GM12878 (cell line): ENCODE measurements around the gene CBLB. TPM values are rescaled to one million over a fixed set of nuclear protein-coding genes. Genes with fewer than 3 reads are reported as not detected.

Experiments
- ATAC-seq: fragments of 200-7000 bp; cut with Tn5 transposase; 3 replicates; pipeline ENCODE4 v1.9.1; 2020; ENCODE audit warnings: mild to moderate bottlenecking, moderate library complexity
- BruUV-seq: library from RNA; stranded (reverse); fragments of 400-500 nt; replicated peaks from 2 replicates; lab custom pipeline; 2021; lab: Mats Ljungman, UMichigan
- CTCF ChIA-PET: fragments of 300-600 bp; sonication (Branson Sonifier 250); formaldehyde crosslinking; extraction: SDS; loops from one replicate; lab custom pipeline; 2021; ENCODE audit warnings: inconsistent platforms; lab: Yijun Ruan, JAX
- POLR2A ChIA-PET: fragments of 350-600 bp; formaldehyde crosslinking; extraction: SDS; loops from one replicate; lab custom pipeline; 2021; ENCODE audit warnings: inconsistent platforms; lab: Charles Lee
- RAD21 ChIA-PET: fragments of 300-600 bp; sonication (Branson Sonifier 250); formaldehyde crosslinking; loops from one replicate; lab custom pipeline; 2023; ENCODE audit warnings: antibody characterized with exemption; ENCODE audit not compliant: unreplicated experiment; lab: Charles Lee
- SMC1A ChIA-PET: fragments of 300-600 bp; sonication (Branson Sonifier 250); formaldehyde crosslinking; loops from one replicate; lab custom pipeline; 2023; ENCODE audit not compliant: unreplicated experiment, uncharacterized antibody; lab: Charles Lee
- DNase-seq: peaks from one replicate; pipeline ENCODE4 v3.0.0-alpha.2; 2011; ENCODE audit warnings: low read depth, low spot score
- FAIRE-seq: peaks from 3 replicates; lab custom pipeline; 2011; peaks lifted over from hg19 to GRCh38; lab: Jason Lieb, UNC
- H2AFZ ChIP-seq: 2 replicates; pipeline ENCODE4 v1.6.0; 2011; ENCODE audit warnings: low read depth, low read length, control low read depth; ENCODE audit not compliant: control insufficient read depth
- H3K27ac ChIP-seq: 2 replicates; pipeline ENCODE4 v1.5.1; 2011; ENCODE audit warnings: control low read depth; ENCODE audit not compliant: control insufficient read depth, insufficient read depth
- H3K27me3 ChIP-seq, 2 experiments: replicated peaks in 1 of 2; 2 replicates each; pipeline versions ENCODE4 v1.6.0 to v1.6.1; 2011; ENCODE audit warnings: low read length in 1 of 2; ENCODE audit not compliant: control insufficient read depth in 2 of 2, insufficient read depth in 2 of 2
- H3K36me3 ChIP-seq, 2 experiments: 2 replicates each; pipeline ENCODE4 v1.5.1; 2011; ENCODE audit warnings: low read length in 1 of 2; ENCODE audit not compliant: control insufficient read depth in 2 of 2, insufficient read depth in 2 of 2
- H3K4me1 ChIP-seq: 2 replicates; pipeline ENCODE4 v1.6.1; 2011; ENCODE audit warnings: mild to moderate bottlenecking, low read length, moderate library complexity, mixed read lengths; ENCODE audit not compliant: control insufficient read depth, insufficient read depth
- H3K4me2 ChIP-seq: 2 replicates; pipeline ENCODE4 v1.6.0; 2011; ENCODE audit warnings: control low read depth; ENCODE audit not compliant: control insufficient read depth, insufficient read depth
- H3K4me3 ChIP-seq: fragments of 200-600 bp; sonication (generic); 2 replicates; pipeline ENCODE4 v1.5.1; 2016
- H3K79me2 ChIP-seq: 2 replicates; pipeline ENCODE4 v1.6.0; 2011; ENCODE audit warnings: low read length; ENCODE audit not compliant: control insufficient read depth, insufficient read depth
- H3K9ac ChIP-seq: 2 replicates; pipeline ENCODE4 v1.8.0; 2011; ENCODE audit warnings: low read length, control low read depth, mixed read lengths; ENCODE audit not compliant: control insufficient read depth, insufficient read depth
- H3K9me3 ChIP-seq: replicated peaks from 3 replicates; pipeline ENCODE4 v1.5.1; 2011; ENCODE audit warnings: mild to moderate bottlenecking, low read length; ENCODE audit not compliant: control insufficient read depth, insufficient read depth
- H4K20me1 ChIP-seq: 2 replicates; pipeline ENCODE4 v1.6.0; 2011; ENCODE audit not compliant: control insufficient read depth, insufficient read depth
- FOXM1 ChIP-seq: IDR thresholded peaks from 2 replicates; pipeline ENCODE4 v1.6.1; 2012; ENCODE audit warnings: low read depth, mild to moderate bottlenecking, inconsistent platforms, low read length, moderate library complexity
- GATAD2B ChIP-seq: fragments of 450-650 bp; conservative IDR thresholded peaks from 2 replicates; pipeline ENCODE4 v1.6.1; 2017; ENCODE audit warnings: low read depth, mild to moderate bottlenecking, moderate library complexity
- HCFC1 ChIP-seq: fragments of 150-350 bp; IDR thresholded peaks from 2 replicates; pipeline ENCODE4 v1.6.1; 2014; ENCODE audit warnings: low read length
- MEF2A ChIP-seq: IDR thresholded peaks from 2 replicates; pipeline ENCODE4 v1.6.1; 2011; ENCODE audit warnings: low read depth, mild to moderate bottlenecking, low read length, moderate library complexity; ENCODE audit not compliant: insufficient read depth
- MXI1 ChIP-seq: fragments of 150-350 bp; IDR thresholded peaks from 2 replicates; pipeline ENCODE4 v1.6.1; 2011; ENCODE audit warnings: low read depth, mild to moderate bottlenecking, inconsistent platforms, low read length, improper control_type of control experiment
- MYC ChIP-seq: IDR thresholded peaks from 2 replicates; pipeline ENCODE4 v1.6.1; 2011; ENCODE audit warnings: mild to moderate bottlenecking, low read length, moderate library complexity, inconsistent platforms; ENCODE audit not compliant: insufficient read depth, insufficient replicate concordance, insufficient read length, severe bottlenecking
- NR2C1 ChIP-seq: fragments of 450-650 bp; IDR thresholded peaks from 2 replicates; pipeline ENCODE4 v1.6.1; 2017; ENCODE audit warnings: antibody characterized with exemption, mild to moderate bottlenecking, moderate library complexity
- PAX8 ChIP-seq: fragments of 450-650 bp; IDR thresholded peaks from 2 replicates; pipeline ENCODE4 v1.6.1; 2017; ENCODE audit warnings: mild to moderate bottlenecking, moderate library complexity
- PML ChIP-seq: IDR thresholded peaks from 2 replicates; pipeline ENCODE4 v1.6.1; 2012; ENCODE audit warnings: low read length, inconsistent platforms
- POLR2AphosphoS2 ChIP-seq: IDR thresholded peaks from 2 replicates; pipeline ENCODE4 v1.6.1; 2011; ENCODE audit warnings: low read depth, mild to moderate bottlenecking, low read length, improper control_type of control experiment, moderate library complexity
- RAD21 ChIP-seq: IDR thresholded peaks from 2 replicates; pipeline ENCODE4 v1.6.1; 2011; ENCODE audit warnings: mild to moderate bottlenecking, low read depth, low read length, moderate library complexity; ENCODE audit not compliant: insufficient read depth
- RFX5 ChIP-seq: IDR thresholded peaks from 2 replicates; pipeline ENCODE4 v1.6.1; 2011; ENCODE audit warnings: low read depth, low read length, improper control_type of control experiment
- RUNX3 ChIP-seq: IDR thresholded peaks from 2 replicates; pipeline ENCODE4 v1.6.1; 2012; ENCODE audit warnings: low read length, inconsistent platforms
- SMC3 ChIP-seq: IDR thresholded peaks from 2 replicates; pipeline ENCODE4 v1.6.1; 2011; ENCODE audit warnings: low read length, improper control_type of control experiment, borderline replicate concordance
- SUPT20H ChIP-seq: IDR thresholded peaks from 2 replicates; pipeline ENCODE4 v1.6.1; 2011; ENCODE audit warnings: low read depth, mild to moderate bottlenecking, low read length, moderate library complexity, borderline replicate concordance; ENCODE audit not compliant: control insufficient read depth
- ZSCAN29 ChIP-seq: fragments of 450-650 bp; IDR thresholded peaks from 2 replicates; pipeline ENCODE4 v1.6.1; 2017; ENCODE audit warnings: mild to moderate bottlenecking, moderate library complexity
- WGBS: methylation state at CpG from one replicate; pipeline ENCODE4 v1.1.6; 2016; ENCODE audit warnings: low lambda C conversion rate; ENCODE audit not compliant: insufficient replicate concordance, insufficient coverage; ENCODE audit errors: missing lambda C conversion rate; 5-methylcytosine and 5-hydroxymethylcytosine counted together
- in situ Hi-C: fragments of 300-500 bp; cut with MboI; formaldehyde crosslinking; loops from 9 replicates; pipeline ENCODE4 v1.14.3; 2018; ENCODE audit warnings: mixed read lengths
- intact Hi-C: fragments of 100-400 bp; cut with micrococcal nuclease; formaldehyde crosslinking; loops from one replicate; pipeline ENCODE4 v1.14.2; 2022; ENCODE audit not compliant: unreplicated experiment
- polyA plus RNA-seq, 11 experiments: library from polyadenylated mRNA; depleted of rRNA in 4 of 11; unstranded in 6 of 11; stranded (reverse) in 5 of 11; fragments of >200 nt; fragmentation: Nextera tagmentation in 4 of 11; fragmentation: Illumina TruSeq in 1 of 11; extraction: Ambion mirVana in 4 of 11; extraction: Trizol in 1 of 11; gene quantifications; 1 replicate in 1 of 11; 2 replicates in 10 of 11; pipeline versions ENCODE4 v1.2.1 to v1.2.3, GENCODE V29; 2011 to 2016; ENCODE audit warnings: inconsistent platforms in 2 of 11, missing spikeins in 2 of 11, low read depth in 1 of 11
- total RNA-seq, 4 experiments: library from RNA; depleted of rRNA in 3 of 4; stranded (reverse); fragments of >200 nt in 3 of 4; fragmentation: Illumina TruSeq in 1 of 4; extraction: Trizol in 1 of 4; gene quantifications; 2 replicates each; pipeline versions ENCODE4 v1.2.1 to v1.2.3, GENCODE V29; 2013 to 2021

CBLB gene
- total and polyA plus RNA-seq, 10 of the 15 experiments (the other 5 are each of a cell fraction or from before 2014, with no cell fraction given): 17.2 to 107 (median 41.9) TPM

DNA sequence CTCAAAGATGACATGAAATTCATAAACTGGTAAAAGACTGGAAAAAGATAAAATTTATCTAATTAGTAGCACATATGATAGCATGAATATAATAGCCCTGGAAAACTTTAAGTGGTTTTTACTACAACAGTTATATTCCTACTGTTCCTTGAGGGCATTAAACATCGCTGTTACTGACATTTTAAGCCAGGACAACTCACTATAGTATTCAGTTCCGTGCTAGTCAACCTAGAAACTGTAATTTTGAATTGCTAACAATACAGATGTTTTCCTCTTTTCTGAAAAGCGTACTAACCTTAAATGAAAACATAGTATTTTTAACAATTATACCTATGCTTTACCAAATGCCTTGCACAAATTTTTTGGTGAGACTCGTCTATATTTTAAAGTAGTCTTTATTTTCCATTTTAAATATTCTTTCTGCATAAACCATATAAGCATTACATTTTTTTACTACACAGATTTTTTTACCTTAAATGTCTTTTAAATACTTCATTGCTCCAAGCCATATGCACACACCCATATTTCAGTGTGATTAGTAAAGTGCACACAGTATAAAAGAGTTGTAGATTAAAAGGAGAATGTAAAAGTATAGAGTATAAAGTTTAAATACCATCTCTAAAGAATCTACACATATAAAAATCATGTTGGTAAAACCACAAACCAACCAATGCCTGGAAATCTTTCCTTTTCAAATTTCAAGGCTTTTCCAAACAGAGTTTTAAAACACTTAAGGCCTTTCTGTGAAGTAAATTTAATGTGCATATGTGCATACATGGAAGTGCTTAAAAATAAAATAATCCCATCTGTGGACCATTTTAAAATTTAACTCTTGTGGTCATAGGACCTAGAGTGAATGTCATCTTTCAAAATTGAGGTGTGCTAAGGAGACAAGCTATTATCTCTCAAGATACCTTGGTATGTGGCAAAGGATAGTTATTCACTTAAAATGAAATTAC lies 20.1 kb upstream of the CBLB start:
- FAIRE-seq (no peak), DNase-seq (no peak), ATAC-seq (no peak)
- no peaks in the 10 kb centered on the region for H3K9me3 ChIP-seq
- BruUV-seq: no TSS peak
- ChIA-PET CTCF (interaction anchor here (0.8 kb wide), 1 partner anchor 319 kb away, joined by 3 read pairs; no protein-coding TSS in a partner anchor), POLR2A (interaction anchor here (0.6 kb wide), 1 partner anchor 8 kb away, joined by 3 read pairs; no protein-coding TSS in a partner anchor), SMC1A (no interaction called here), RAD21 (interaction anchor here (1.2 kb wide), 1 partner anchor 21 kb away, joined by 3 read pairs; no protein-coding TSS in a partner anchor)
- H2AFZ ChIP-seq: no peak overlapping the region
- intact Hi-C loops: no loop called here
- 82% methylated on average over 4 of the region's 4 CpGs for WGBS
- no peaks in the 10 kb centered on the region for H4K20me1 ChIP-seq
- no peak overlapping the region for H3K27ac ChIP-seq
- in situ Hi-C loops: no loop called here
- TF ChIP-seq RAD21 (no peak), PAX8 (no peak), SMC3 (no peak), GATAD2B (no peak), MYC (no peak), SUPT20H (no peak), MEF2A (no peak), POLR2AphosphoS2 (no peak), RFX5 (no peak), MXI1 (no peak), FOXM1 (no peak), RUNX3 (no peak), PML (no peak), ZSCAN29 (no peak), HCFC1 (no peak), NR2C1 (no peak)
- no peak overlapping the region for H3K4me2 ChIP-seq
- no peaks in the 10 kb centered on the region for H3K79me2 ChIP-seq
- no peak overlapping the region for H3K9ac ChIP-seq
- no peaks in the 10 kb centered on the region for H3K36me3 ChIP-seq
- no peaks in the 10 kb centered on the region for H3K4me1 ChIP-seq
- no peaks in the 10 kb centered on the region for H3K27me3 ChIP-seq
- no peak overlapping the region for H3K4me3 ChIP-seq
